Mesodermal cell (in vitro differentiated cells): ENCODE results near the gene ZNF860.

Source experiments
- H3K27ac ChIP-seq: 2 replicates; pipeline ENCODE4 v1.7.0; 2013; ENCODE audit warnings: mild to moderate bottlenecking, low read depth, low read length, moderate library complexity; ENCODE audit not compliant: severe bottlenecking
- H3K36me3 ChIP-seq: 2 replicates; pipeline ENCODE4 v1.7.1; 2013; ENCODE audit warnings: mild to moderate bottlenecking, low read length, moderate library complexity; ENCODE audit not compliant: control insufficient read depth, insufficient read depth
- H3K4me1 ChIP-seq: one replicate; pipeline ENCODE4 v1.7.1; 2013; ENCODE audit warnings: mild to moderate bottlenecking, low read length; ENCODE audit not compliant: insufficient read depth, control insufficient read depth, poor library complexity, severe bottlenecking
- H3K4me3 ChIP-seq: 2 replicates; pipeline ENCODE4 v1.7.0; 2013; ENCODE audit warnings: low read length, control low read depth, mild to moderate bottlenecking; ENCODE audit not compliant: insufficient read depth, poor library complexity, severe bottlenecking; ENCODE audit errors: extremely low read depth
- H3K9me3 ChIP-seq: 2 replicates; pipeline ENCODE4 v1.7.1; 2013; ENCODE audit warnings: mild to moderate bottlenecking, low read length, moderate library complexity; ENCODE audit not compliant: control insufficient read depth
- WGBS, 2 experiments: methylation state at CpG; one replicate each; pipeline ENCODE4 v1.1.5; 2013; ENCODE audit warnings: missing lambda C conversion rate in 2 of 2; ENCODE audit not compliant: insufficient coverage in 2 of 2; 5-methylcytosine and 5-hydroxymethylcytosine counted together

ZNF860 gene

DNA sequence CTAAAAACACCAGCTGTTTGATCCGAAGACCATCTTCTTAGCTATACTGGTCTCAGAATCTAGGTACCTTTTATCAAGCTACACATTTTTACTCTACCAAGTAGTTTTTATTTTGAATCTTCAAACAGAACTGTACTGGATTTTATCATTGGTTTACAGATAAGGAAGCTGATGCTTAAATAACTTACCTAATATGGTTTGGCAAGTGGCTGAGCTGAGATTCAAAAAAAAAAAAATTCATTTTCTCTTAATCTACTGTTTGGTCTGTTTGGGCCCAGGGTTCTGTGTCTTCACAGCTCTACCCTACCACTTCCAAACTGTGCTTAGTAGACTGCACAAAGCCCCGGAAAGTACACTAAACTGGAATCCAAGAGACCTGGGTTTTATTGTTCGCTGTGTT is 35.7 kb downstream of the ZNF860 start:
- Histone ChIP-seq H3K4me3 (no peak overlapping the region), H3K4me1 (no peaks in the 10 kb centered on the region), H3K27ac (no peak overlapping the region), H3K36me3 (no peaks in the 10 kb centered on the region), H3K9me3 (no peaks in the 10 kb centered on the region)
- 92 to 100% methylated on average over 2 of the region's 3 CpGs for WGBS, 2 experiments

- no peaks in the 10 kb centered on the region for H3K4me1 ChIP-seq
- H3K36me3 ChIP-seq: no peaks in the 10 kb centered on the region
- H3K27ac ChIP-seq: no peak overlapping the region
- no peaks in the 10 kb centered on the region for H3K9me3 ChIP-seq
- H3K4me3 ChIP-seq: no peak overlapping the region
- 100% methylated on average over 1 of the region's 5 CpGs; no CpG with 5 or more reads in 1 of the 2 experiments for WGBS, 2 experiments
Observed at GRCh38 chr3:32018757-32019564, 37.4 kb downstream of the ZNF860 start.

DNA sequence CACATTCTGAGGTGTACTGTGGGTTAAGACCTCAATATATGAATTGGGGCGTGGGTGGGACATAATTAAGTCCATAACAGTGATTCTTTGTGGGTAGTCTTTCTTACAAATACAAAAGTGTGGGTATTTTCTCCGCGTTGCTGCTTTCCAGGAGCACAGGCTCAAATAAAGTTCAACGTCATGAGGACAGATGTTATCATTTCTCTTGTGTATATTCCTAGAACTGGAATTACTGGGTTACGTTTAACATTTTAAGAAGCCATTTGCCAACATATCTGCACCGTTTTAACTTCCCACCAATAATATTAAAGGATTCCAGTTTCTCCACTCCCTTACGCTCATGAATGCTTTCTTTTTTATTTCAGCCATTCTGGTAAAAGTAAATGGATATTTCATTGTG is 39.6 kb downstream of the ZNF860 start:
- Histone ChIP-seq H3K36me3 (no peaks in the 10 kb centered on the region), H3K9me3 (no peaks in the 10 kb centered on the region), H3K27ac (no peak overlapping the region), H3K4me3 (no peak overlapping the region), H3K4me1 (no peaks in the 10 kb centered on the region)
- WGBS, 2 experiments: 77 to 100% methylated on average over 1 to 4 of the region's 7 CpGs

DNA sequence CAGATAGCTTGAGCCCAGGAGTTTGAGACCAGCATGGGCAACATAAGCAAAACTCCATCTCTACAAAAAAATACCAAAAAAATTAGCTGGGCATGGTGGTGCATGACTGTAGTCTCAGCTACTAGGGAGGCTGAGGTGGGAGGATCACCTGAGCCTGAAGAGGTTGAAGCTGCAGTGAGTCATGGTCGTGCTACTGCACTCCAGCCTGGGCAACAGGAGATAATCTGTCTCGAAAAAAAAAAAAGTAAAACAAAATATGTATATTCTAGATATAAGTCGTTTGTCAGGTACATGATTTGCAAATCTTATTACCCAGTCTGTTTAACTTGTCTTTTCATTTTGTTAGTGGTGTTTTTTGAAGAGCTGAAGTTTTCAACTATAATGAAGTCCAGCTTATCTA is 40.2 kb downstream of the ZNF860 start:
- H3K4me1 ChIP-seq: no peaks in the 10 kb centered on the region
- no CpG with 5 or more reads among the region's 3 CpGs for WGBS, 2 experiments
- H3K27ac ChIP-seq: no peak overlapping the region
- no peaks in the 10 kb centered on the region for H3K9me3 ChIP-seq
- no peaks in the 10 kb centered on the region for H3K36me3 ChIP-seq
- H3K4me3 ChIP-seq: no peak overlapping the region

- no peaks in the 10 kb centered on the region for H3K36me3 ChIP-seq
- no peaks in the 10 kb centered on the region for H3K4me1 ChIP-seq
- no peak overlapping the region for H3K27ac ChIP-seq
- no peaks in the 10 kb centered on the region for H3K9me3 ChIP-seq
- H3K4me3 ChIP-seq: no peak overlapping the region
- WGBS, 2 experiments: 60 to 86% methylated on average over 1 of the region's 2 CpGs
Observed at GRCh38 chr3:32022947-32023346, 41.4 kb downstream of the ZNF860 start.

GRCh38 chr3:32026593-32026992 is 45.0 kb downstream of the ZNF860 start:
- 95 to 100% methylated on average over 6 of the region's 6 CpGs for WGBS, 2 experiments
- H3K4me1 ChIP-seq: no peaks in the 10 kb centered on the region
- no peaks in the 10 kb centered on the region for H3K36me3 ChIP-seq
- H3K9me3 ChIP-seq: no peaks in the 10 kb centered on the region
- no peak overlapping the region for H3K4me3 ChIP-seq
- no peak overlapping the region for H3K27ac ChIP-seq

GRCh38 chr3:32037932-32038267 is 56.4 kb downstream of the ZNF860 start:
- Histone ChIP-seq H3K4me1 (no peaks in the 10 kb centered on the region), H3K27ac (peak overlapping the region; percentile 62), H3K4me3 (no peak overlapping the region), H3K9me3 (peaks cover 11% of the 10 kb centered on the region), H3K36me3 (no peaks in the 10 kb centered on the region)
- WGBS, 2 experiments: 50 to 100% methylated on average over 1 to 2 of the region's 3 CpGs

- H3K9me3 ChIP-seq: peaks cover 11% of the 10 kb centered on the region
Observed at GRCh38 chr3:32041316-32041715, 59.8 kb downstream of the ZNF860 start.

More at GRCh38 chr3:32041316-32041715, 59.8 kb downstream of the ZNF860 start:
- WGBS, 2 experiments: 94 to 100% methylated on average over 2 to 3 of the region's 4 CpGs
- Histone ChIP-seq H3K4me3 (no peak overlapping the region), H3K36me3 (no peaks in the 10 kb centered on the region), H3K4me1 (no peaks in the 10 kb centered on the region), H3K27ac (no peak overlapping the region)
